Progenitor cell of endocrine pancreas (in vitro differentiated cells): ENCODE data around the gene C19orf47. TPM values are rescaled to one million over a fixed set of nuclear protein-coding genes. Genes with fewer than 3 reads are reported as not detected.

Experiments
- DNase-seq: peaks from one replicate; pipeline ENCODE4 v3.0.0; 2021; ENCODE audit warnings: low spot score; ENCODE audit not compliant: unreplicated experiment
- H3K27ac Mint-ChIP-seq: 2 replicates; pipeline ENCODE4 v1.8.0; 2021; ENCODE audit warnings: mild to moderate bottlenecking, moderate library complexity, mixed read lengths
- H3K27me3 Mint-ChIP-seq: 2 replicates; pipeline ENCODE4 v1.8.0; 2021; ENCODE audit warnings: mixed read lengths
- H3K36me3 Mint-ChIP-seq: 2 replicates; pipeline ENCODE4 v1.8.0; 2022; ENCODE audit warnings: mixed read lengths; ENCODE audit not compliant: insufficient read depth
- H3K4me1 Mint-ChIP-seq: 2 replicates; pipeline ENCODE4 v1.8.0; 2021; ENCODE audit warnings: low read depth, mixed read lengths
- H3K4me3 Mint-ChIP-seq: 2 replicates; pipeline ENCODE4 v1.8.0; 2021; ENCODE audit warnings: low read depth, mild to moderate bottlenecking, moderate library complexity, mixed read lengths
- H3K9me3 Mint-ChIP-seq: 2 replicates; pipeline ENCODE4 v1.8.0; 2021; ENCODE audit warnings: low read depth, mixed read lengths
- total RNA-seq: library from RNA; stranded (reverse); gene quantifications from 2 replicates; pipeline ENCODE4 v1.2.1, GENCODE V29; 2021
- TF ChIP-seq, protein P1 (sequence below): fragments of 200-600 bp; sonication (generic); IDR thresholded peaks from one replicate; pipeline ENCODE4 v1.5.0; 2021; ENCODE audit warnings: antibody characterized with exemption, mild to moderate bottlenecking; ENCODE audit not compliant: unreplicated experiment

Gene C19orf47
- total RNA-seq, 1 donor from 2014 or later = 19.1 TPM

DNA sequence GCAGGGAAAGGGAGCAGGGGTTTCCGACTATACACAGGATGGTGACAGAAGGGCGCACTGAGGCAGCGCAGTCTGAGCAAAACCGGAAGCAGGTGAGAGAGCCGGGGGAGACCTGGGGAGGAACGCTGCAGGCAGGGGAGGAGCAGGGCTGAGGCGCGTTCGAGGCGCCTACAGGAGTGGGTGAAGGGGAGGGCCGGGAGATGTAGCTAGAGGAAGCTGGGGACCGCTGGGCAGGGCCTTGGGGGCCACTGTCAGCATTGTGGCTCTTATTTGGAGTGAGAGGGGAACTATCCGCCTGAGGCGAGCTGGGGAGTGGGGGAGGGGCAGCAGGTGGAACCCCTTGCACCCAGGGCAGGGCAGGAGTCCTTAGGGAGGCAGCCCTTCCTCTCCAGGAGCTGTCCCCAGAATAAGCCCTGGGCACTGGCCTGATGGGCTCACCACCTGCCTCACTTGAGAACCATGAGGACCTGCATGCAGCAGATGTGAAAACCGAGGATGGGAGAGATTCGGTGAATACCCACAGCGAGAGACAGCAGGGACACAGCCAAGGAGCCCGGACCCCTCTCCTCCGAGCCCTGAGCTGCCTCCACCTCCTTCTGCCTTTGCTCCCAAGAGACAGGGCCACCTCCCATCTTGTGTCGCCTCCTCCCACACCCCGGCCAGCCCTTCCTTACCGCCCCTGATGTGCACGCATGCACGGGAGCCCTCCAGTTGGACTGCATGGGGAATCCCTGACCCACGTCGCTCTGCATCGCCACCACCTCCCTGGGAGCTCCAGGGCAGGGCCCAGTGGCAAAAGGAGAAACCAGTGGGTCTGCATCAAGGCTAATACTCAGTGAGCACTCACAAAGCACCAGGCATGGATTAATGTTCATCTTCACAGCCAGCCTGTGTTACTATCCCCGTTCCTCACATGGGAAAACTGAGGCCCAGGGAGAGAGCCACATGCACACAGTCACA lies 73.3 kb downstream of the C19orf47 start:
- TF ChIP-seq, protein P1, sequence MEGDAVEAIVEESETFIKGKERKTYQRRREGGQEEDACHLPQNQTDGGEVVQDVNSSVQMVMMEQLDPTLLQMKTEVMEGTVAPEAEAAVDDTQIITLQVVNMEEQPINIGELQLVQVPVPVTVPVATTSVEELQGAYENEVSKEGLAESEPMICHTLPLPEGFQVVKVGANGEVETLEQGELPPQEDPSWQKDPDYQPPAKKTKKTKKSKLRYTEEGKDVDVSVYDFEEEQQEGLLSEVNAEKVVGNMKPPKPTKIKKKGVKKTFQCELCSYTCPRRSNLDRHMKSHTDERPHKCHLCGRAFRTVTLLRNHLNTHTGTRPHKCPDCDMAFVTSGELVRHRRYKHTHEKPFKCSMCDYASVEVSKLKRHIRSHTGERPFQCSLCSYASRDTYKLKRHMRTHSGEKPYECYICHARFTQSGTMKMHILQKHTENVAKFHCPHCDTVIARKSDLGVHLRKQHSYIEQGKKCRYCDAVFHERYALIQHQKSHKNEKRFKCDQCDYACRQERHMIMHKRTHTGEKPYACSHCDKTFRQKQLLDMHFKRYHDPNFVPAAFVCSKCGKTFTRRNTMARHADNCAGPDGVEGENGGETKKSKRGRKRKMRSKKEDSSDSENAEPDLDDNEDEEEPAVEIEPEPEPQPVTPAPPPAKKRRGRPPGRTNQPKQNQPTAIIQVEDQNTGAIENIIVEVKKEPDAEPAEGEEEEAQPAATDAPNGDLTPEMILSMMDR = no peak
- Mint-ChIP-seq H3K36me3 (no peaks in the 10 kb centered on the region), H3K4me1 (peaks cover 14% of the 10 kb centered on the region), H3K27ac (no peak overlapping the region), H3K4me3 (no peak overlapping the region), H3K9me3 (no peaks in the 10 kb centered on the region), H3K27me3 (no peaks in the 10 kb centered on the region)
- DNase-seq = no peak

DNA sequence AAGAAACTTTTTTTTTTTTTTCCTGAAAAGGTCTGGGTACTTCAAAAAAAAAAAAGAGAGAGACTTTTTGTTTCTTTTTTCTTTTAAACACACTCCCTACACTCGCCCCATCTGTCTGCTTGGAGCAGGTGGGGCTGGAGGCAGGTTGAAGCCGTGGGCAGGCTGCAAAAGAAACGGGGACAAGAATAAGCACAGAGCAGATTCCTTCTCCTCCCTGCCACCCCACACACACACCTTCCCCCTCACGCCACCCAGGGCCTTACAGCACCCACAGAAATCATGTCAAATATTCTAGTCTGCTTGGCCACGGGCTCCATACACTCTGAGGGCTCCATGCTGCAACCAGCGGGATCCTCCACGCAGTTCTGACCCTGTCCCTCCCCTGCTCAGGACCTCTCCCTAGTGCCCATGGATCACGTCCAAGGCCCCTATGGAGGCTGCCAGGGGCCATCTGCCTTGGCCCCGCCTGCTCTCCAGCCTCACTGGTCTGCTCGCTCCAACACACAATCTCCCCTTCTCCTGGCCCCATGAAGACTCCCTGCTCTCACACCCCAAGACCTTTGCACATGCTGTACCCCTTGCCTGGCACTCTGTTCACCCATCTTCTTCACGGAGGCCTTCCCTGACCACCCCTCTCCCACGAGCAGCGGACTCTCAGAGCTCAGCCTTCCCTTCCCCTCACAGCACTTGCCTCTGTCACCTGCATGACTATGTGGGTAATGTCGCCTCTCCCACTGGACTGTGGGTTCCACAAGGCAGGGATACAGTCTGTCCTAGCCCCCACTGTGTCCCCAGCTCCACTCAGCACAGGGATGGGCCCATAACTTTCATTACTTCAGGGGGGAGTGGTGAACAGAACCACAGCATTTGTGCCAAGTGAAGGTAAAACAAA lies 74.5 kb downstream of the C19orf47 start:
- Mint-ChIP-seq H3K4me1 (peaks cover 13% of the 10 kb centered on the region), H3K27me3 (no peaks in the 10 kb centered on the region), H3K27ac (peak overlapping the region; percentile 86), H3K4me3 (no peak overlapping the region), H3K36me3 (peaks cover 1% of the 10 kb centered on the region), H3K9me3 (no peaks in the 10 kb centered on the region)
- no peak for DNase-seq
- TF ChIP-seq, protein P1 = no peak

DNA sequence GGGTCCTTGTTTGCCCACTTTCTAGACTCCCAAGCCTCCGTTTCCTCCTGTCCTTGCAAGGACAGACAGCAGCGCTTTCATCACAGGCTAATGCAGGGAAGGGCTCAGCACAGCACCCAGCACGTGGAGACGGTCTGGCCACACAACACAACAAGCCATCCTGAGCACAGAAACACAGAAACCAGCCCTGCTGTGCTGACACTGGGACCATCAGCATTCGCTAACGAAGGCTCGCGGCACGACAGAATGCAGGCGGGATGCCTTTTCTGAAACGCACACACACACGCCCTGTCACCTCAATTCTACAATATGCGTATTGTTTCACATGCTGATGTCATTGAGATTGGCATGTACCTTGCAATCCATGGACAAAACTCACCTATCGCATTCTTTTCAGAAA lies 75.9 kb downstream of the C19orf47 start:
- TF ChIP-seq, protein P1 = no peak
- DNase-seq = no peak
- Mint-ChIP-seq H3K27ac (peak overlapping the region; percentile 38), H3K9me3 (no peaks in the 10 kb centered on the region), H3K4me1 (peaks cover 5% of the 10 kb centered on the region), H3K4me3 (no peak overlapping the region), H3K27me3 (no peaks in the 10 kb centered on the region), H3K36me3 (peaks cover 2% of the 10 kb centered on the region)

DNA sequence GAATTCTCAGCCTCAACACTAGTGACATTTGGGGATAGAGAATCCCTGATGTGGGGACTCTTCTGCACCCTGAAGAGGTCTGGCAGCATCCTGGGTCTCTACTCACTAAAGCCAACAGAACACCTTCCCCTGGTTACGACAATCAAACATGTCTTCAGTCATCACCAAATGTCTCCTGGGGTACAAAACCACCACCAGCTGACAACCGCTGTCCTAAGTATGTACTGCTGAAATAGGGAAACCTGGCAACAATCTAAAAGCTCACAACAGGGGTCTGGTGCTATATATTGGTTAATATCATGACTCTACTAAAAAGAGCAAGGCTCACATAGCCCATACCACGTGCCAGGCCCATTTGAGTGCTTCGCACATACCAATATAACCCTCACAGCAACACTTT lies 76.5 kb downstream of the C19orf47 start:
- TF ChIP-seq, protein P1 = no peak
- H3K36me3 Mint-ChIP-seq = peaks cover 3% of the 10 kb centered on the region
- no peaks in the 10 kb centered on the region for H3K27me3 Mint-ChIP-seq
- DNase-seq = no peak
- no peak overlapping the region for H3K4me3 Mint-ChIP-seq
- H3K27ac Mint-ChIP-seq = no peak overlapping the region
- H3K4me1 Mint-ChIP-seq = peaks cover 3% of the 10 kb centered on the region
- H3K9me3 Mint-ChIP-seq = no peaks in the 10 kb centered on the region
